MM.1S (cell line): ENCODE results near the gene ZNF667.

Source experiments
- EZH2 ChIP-seq: fragments of 300-600 bp; sonication (generic); optimal IDR thresholded peaks from 2 replicates; pipeline ENCODE3; 2017; ENCODE audit warnings: low read depth, mild to moderate bottlenecking, antibody characterized with exemption, low read length, mixed read lengths
- EZH2phosphoT487 ChIP-seq: fragments of 300-600 bp; sonication (generic); IDR thresholded peaks from 2 replicates; pipeline ENCODE4 v1.6.1; 2018; ENCODE audit warnings: antibody characterized with exemption, low read length
- TF ChIP-seq, protein P1 (sequence below): fragments of 300-600 bp; sonication (generic); IDR thresholded peaks from 2 replicates; pipeline ENCODE4 v1.5.1; 2016; ENCODE audit warnings: antibody characterized with exemption, low read length, mixed read lengths

- TF ChIP-seq, protein P1, sequence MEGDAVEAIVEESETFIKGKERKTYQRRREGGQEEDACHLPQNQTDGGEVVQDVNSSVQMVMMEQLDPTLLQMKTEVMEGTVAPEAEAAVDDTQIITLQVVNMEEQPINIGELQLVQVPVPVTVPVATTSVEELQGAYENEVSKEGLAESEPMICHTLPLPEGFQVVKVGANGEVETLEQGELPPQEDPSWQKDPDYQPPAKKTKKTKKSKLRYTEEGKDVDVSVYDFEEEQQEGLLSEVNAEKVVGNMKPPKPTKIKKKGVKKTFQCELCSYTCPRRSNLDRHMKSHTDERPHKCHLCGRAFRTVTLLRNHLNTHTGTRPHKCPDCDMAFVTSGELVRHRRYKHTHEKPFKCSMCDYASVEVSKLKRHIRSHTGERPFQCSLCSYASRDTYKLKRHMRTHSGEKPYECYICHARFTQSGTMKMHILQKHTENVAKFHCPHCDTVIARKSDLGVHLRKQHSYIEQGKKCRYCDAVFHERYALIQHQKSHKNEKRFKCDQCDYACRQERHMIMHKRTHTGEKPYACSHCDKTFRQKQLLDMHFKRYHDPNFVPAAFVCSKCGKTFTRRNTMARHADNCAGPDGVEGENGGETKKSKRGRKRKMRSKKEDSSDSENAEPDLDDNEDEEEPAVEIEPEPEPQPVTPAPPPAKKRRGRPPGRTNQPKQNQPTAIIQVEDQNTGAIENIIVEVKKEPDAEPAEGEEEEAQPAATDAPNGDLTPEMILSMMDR = no peak
- TF ChIP-seq EZH2 (no peak), EZH2phosphoT487 (no peak)
Measured at GRCh38 chr19:56507446-56508289, 30.5 kb upstream of the ZNF667 start, which contains the start of gene ZNF471.
